Neural cell (in vitro differentiated cells): ENCODE results near the gene DBP. TPM values are rescaled to one million over a fixed set of nuclear protein-coding genes. Genes with fewer than 3 reads are reported as not detected.

Experiments
- H2AFZ ChIP-seq: fragments of 200-600, 300-800 bp; sonication (generic), shearing (Covaris generic); 2 replicates; pipeline ENCODE4 v1.6.0; 2014; ENCODE audit warnings: low read depth, mild to moderate bottlenecking, antibody characterized with exemption, low read length, moderate library complexity
- H3F3A ChIP-seq: fragments of 200-600 bp; shearing (Covaris generic); 2 replicates; pipeline ENCODE4 v1.6.1; 2016; ENCODE audit warnings: mild to moderate bottlenecking, moderate library complexity, mixed read lengths, antibody characterized with exemption, low read length; ENCODE audit not compliant: insufficient read depth, poor library complexity, severe bottlenecking
- H3K27ac ChIP-seq: fragments of 200-600, 300-800 bp; sonication (generic), shearing (Covaris generic); 2 replicates; pipeline ENCODE4 v1.5.1; 2014; ENCODE audit warnings: mild to moderate bottlenecking, low read length, moderate library complexity
- H3K27me3 ChIP-seq: fragments of 300-800, 200-600 bp; sonication (generic), shearing (Covaris generic); 2 replicates; pipeline ENCODE4 v1.6.0; 2014; ENCODE audit warnings: mild to moderate bottlenecking, low read depth, low read length, moderate library complexity; ENCODE audit not compliant: insufficient read depth
- H3K36me3 ChIP-seq: fragments of 300-800, 200-600 bp; sonication (generic), shearing (Covaris generic); 2 replicates; pipeline ENCODE4 v1.5.1; 2014; ENCODE audit warnings: mild to moderate bottlenecking, antibody characterized with exemption, low read length, moderate library complexity; ENCODE audit not compliant: insufficient read depth
- H3K4me2 ChIP-seq: fragments of 300-800, 200-600 bp; sonication (generic), shearing (Covaris generic); 2 replicates; pipeline ENCODE4 v1.6.0; 2014; ENCODE audit warnings: mild to moderate bottlenecking, low read length
- H3K4me3 ChIP-seq: fragments of 300-800, 200-600 bp; sonication (generic), shearing (Covaris generic); 2 replicates; pipeline ENCODE4 v1.5.1; 2014; ENCODE audit warnings: mild to moderate bottlenecking, low read length, moderate library complexity
- H3K79me2 ChIP-seq: fragments of 200-600 bp; shearing (Covaris generic); replicated peaks from 2 replicates; pipeline ENCODE4 v1.6.0; 2014; ENCODE audit warnings: mild to moderate bottlenecking, low read length, moderate library complexity; ENCODE audit not compliant: insufficient read depth
- H3K9ac ChIP-seq: fragments of 300-800, 200-600 bp; sonication (generic), shearing (Covaris generic); 2 replicates; pipeline ENCODE4 v1.6.1; 2016; ENCODE audit warnings: mild to moderate bottlenecking, low read length, mixed read lengths
- H3K9me2 ChIP-seq: fragments of 200-600 bp; shearing (Covaris generic); 2 replicates; pipeline ENCODE4 v1.6.1; 2016; ENCODE audit warnings: mild to moderate bottlenecking, low read length, mixed read lengths; ENCODE audit not compliant: insufficient read depth
- H3K9me3 ChIP-seq: fragments of 200-600, 300-800 bp; sonication (generic), shearing (Covaris generic); 2 replicates; pipeline ENCODE4 v1.6.1; 2016; ENCODE audit warnings: mild to moderate bottlenecking, mixed run types, low read length, moderate library complexity, mixed read lengths
- H4K20me1 ChIP-seq: fragments of 200-600 bp; shearing (Covaris generic); 2 replicates; pipeline ENCODE4 v1.6.1; 2016; ENCODE audit warnings: mild to moderate bottlenecking, mixed run types; ENCODE audit not compliant: insufficient read depth
- EP300 ChIP-seq: fragments of 450-650 bp; conservative IDR thresholded peaks from 2 replicates; pipeline ENCODE4 v1.6.1; 2014; ENCODE audit warnings: antibody characterized with exemption, mild to moderate bottlenecking, moderate library complexity; ENCODE audit not compliant: poor library complexity, severe bottlenecking
- EZH2 ChIP-seq: fragments of 200-600, 300-800 bp; shearing (Covaris generic), sonication (generic); IDR thresholded peaks from 2 replicates; pipeline ENCODE4 v1.6.1; 2014; ENCODE audit warnings: antibody characterized with exemption, low read length, borderline replicate concordance, mild to moderate bottlenecking; ENCODE audit not compliant: insufficient read depth, poor library complexity, severe bottlenecking
- MXI1 ChIP-seq: fragments of 450-650 bp; conservative IDR thresholded peaks from 2 replicates; pipeline ENCODE4 v1.6.1; 2014; ENCODE audit warnings: antibody characterized with exemption, mild to moderate bottlenecking; ENCODE audit not compliant: poor library complexity, severe bottlenecking
- POLR2AphosphoS5 ChIP-seq: IDR thresholded peaks from 2 replicates; pipeline ENCODE4 v1.6.1; 2012
- RAD21 ChIP-seq: fragments of 450-650 bp; conservative IDR thresholded peaks from 2 replicates; pipeline ENCODE4 v1.6.1; 2014; ENCODE audit warnings: antibody characterized with exemption, mild to moderate bottlenecking, moderate library complexity
- REST ChIP-seq: IDR thresholded peaks from 2 replicates; pipeline ENCODE4 v1.6.1; 2012; ENCODE audit warnings: borderline replicate concordance
- SMC3 ChIP-seq: fragments of 450-650 bp; conservative IDR thresholded peaks from 2 replicates; pipeline ENCODE4 v1.6.1; 2014; ENCODE audit warnings: antibody characterized with exemption, mild to moderate bottlenecking, moderate library complexity; ENCODE audit not compliant: poor library complexity
- TAF1 ChIP-seq: IDR thresholded peaks from 2 replicates; pipeline ENCODE4 v1.6.1; 2012; ENCODE audit warnings: low read depth
- polyA plus RNA-seq: library from polyadenylated mRNA; depleted of rRNA; stranded (reverse); fragments of >200 nt; gene quantifications from 2 replicates; pipeline ENCODE4 v1.2.3, GENCODE V29; 2014
- TF ChIP-seq, protein P1 (sequence below): fragments of 450-650 bp; IDR thresholded peaks from 2 replicates; pipeline ENCODE4 v1.5.1; 2014; ENCODE audit warnings: antibody characterized with exemption, mild to moderate bottlenecking, moderate library complexity; ENCODE audit not compliant: poor library complexity, severe bottlenecking

Gene DBP
- polyA plus RNA-seq, 1 donor from 2014 or later, result 3.6 TPM

- Histone ChIP-seq H2AFZ (no peak overlapping the region), H3K4me3 (no peak overlapping the region), H3K4me2 (no peak overlapping the region), H3K27ac (no peak overlapping the region), H3K9me2 (no peaks in the 10 kb centered on the region), H4K20me1 (no peaks in the 10 kb centered on the region), H3F3A (no peaks in the 10 kb centered on the region), H3K79me2 (no peaks in the 10 kb centered on the region), H3K9ac (no peak overlapping the region), H3K27me3 (no peaks in the 10 kb centered on the region), H3K36me3 (no peaks in the 10 kb centered on the region), H3K9me3 (no peaks in the 10 kb centered on the region)
- TF ChIP-seq SMC3, result no peak
- no peak for TF ChIP-seq POLR2AphosphoS5
- no peak for TF ChIP-seq TAF1
- TF ChIP-seq REST, result no peak
- TF ChIP-seq, protein P1, sequence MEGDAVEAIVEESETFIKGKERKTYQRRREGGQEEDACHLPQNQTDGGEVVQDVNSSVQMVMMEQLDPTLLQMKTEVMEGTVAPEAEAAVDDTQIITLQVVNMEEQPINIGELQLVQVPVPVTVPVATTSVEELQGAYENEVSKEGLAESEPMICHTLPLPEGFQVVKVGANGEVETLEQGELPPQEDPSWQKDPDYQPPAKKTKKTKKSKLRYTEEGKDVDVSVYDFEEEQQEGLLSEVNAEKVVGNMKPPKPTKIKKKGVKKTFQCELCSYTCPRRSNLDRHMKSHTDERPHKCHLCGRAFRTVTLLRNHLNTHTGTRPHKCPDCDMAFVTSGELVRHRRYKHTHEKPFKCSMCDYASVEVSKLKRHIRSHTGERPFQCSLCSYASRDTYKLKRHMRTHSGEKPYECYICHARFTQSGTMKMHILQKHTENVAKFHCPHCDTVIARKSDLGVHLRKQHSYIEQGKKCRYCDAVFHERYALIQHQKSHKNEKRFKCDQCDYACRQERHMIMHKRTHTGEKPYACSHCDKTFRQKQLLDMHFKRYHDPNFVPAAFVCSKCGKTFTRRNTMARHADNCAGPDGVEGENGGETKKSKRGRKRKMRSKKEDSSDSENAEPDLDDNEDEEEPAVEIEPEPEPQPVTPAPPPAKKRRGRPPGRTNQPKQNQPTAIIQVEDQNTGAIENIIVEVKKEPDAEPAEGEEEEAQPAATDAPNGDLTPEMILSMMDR, result no peak
- no peak for TF ChIP-seq RAD21
- TF ChIP-seq EP300, result no peak
- TF ChIP-seq EZH2, result no peak
- TF ChIP-seq MXI1, result no peak
Measured at GRCh38 chr19:48674216-48674809, 37.1 kb upstream of the DBP start.

DNA sequence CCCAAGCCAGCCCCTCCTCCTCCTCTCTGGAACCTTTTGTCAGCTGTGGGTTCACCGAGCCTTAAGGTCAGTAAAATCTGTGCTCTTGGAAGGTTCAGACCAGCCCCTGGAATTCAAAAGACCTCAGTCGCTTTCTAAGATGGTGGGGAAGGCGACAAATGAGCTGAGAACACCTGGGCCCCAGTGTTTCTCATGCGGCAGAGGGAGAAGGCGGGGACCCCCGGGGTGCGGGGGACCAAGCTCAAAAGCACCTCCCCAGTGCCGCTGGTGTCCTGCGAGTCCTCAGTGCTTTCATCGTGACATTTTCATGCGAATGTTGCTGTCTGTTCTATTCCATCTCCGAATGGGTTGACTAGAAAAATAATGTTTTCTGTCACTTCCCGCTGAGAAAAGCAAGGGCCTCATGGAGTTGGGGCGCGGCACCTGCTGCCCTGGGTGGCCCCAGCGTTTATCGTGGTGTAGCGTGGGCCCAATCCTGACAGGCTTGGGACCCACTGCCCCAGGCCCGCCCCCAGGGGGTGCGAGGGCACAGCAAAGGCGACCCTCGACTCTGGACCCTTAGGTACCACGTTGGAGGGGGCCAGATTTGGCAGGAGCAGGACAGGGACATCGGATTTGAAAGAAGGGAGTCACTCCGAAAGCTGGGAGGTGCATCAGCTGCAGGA, 36.4 kb upstream of the DBP start:
- H3K9me2 ChIP-seq, result no peaks in the 10 kb centered on the region
- no peak overlapping the region for H3K4me3 ChIP-seq
- H3K79me2 ChIP-seq, result no peaks in the 10 kb centered on the region
- no peaks in the 10 kb centered on the region for H3K36me3 ChIP-seq
- H2AFZ ChIP-seq, result no peak overlapping the region
- no peak overlapping the region for H3K27ac ChIP-seq
- no peak overlapping the region for H3K4me2 ChIP-seq
- H3F3A ChIP-seq, result no peaks in the 10 kb centered on the region
- TF ChIP-seq RAD21 (no peak), MXI1 (no peak), TAF1 (no peak), SMC3 (no peak), POLR2AphosphoS5 (no peak), EP300 (no peak), REST (no peak)
- TF ChIP-seq, protein P1, result no peak
- H4K20me1 ChIP-seq, result no peaks in the 10 kb centered on the region
- H3K9ac ChIP-seq, result no peak overlapping the region
- no peaks in the 10 kb centered on the region for H3K27me3 ChIP-seq
- H3K9me3 ChIP-seq, result no peaks in the 10 kb centered on the region
